Pancreas (tissue), 10 donors: Measurements from ENCODE around the gene TES. TPM values are rescaled to one million over a fixed set of nuclear protein-coding genes. Genes with fewer than 3 reads are reported as not detected.
A peak's percentile ranks its signal among the peaks of the same experiment; 100 is the strongest.

ENCODE experiments used
- ATAC-seq, 4 donors: fragments of 200-7000 bp; cut with Tn5 transposase; one replicate each; pipeline versions ENCODE4 v1.8.0 to v1.9.1; 2020; ENCODE audit warnings: mild to moderate bottlenecking in 4 of 4, moderate library complexity in 4 of 4
- DNase-seq, 6 donors: peaks; one replicate each; pipeline ENCODE4 v3.0.0-alpha.2; 2020
- FAIRE-seq: peaks from 2 replicates; lab custom pipeline; 2012; peaks lifted over from hg19 to GRCh38; lab: Jason Lieb, UNC
- H3K27ac ChIP-seq, 4 donors: fragments of 200-600 bp; sonication (generic); 1 replicate in 3 of 4; 2 replicates in 1 of 4; pipeline versions ENCODE4 v1.5.0 to v1.8.0; 2020
- H3K27me3 ChIP-seq, 4 donors: fragments of 200-600 bp; one replicate each; pipeline ENCODE4 v1.8.0; 2021
- H3K36me3 ChIP-seq, 3 donors: fragments of 200-600 bp; sonication (generic) in 1 of 3; one replicate each; pipeline versions ENCODE4 v1.5.0 to v1.8.0; 2020 to 2021
- H3K4me1 ChIP-seq, 3 donors: fragments of 200-600 bp; one replicate each; pipeline ENCODE4 v1.8.0; 2021
- H3K4me3 ChIP-seq, 4 donors: fragments of 200-600 bp; sonication (generic) in 2 of 4; one replicate each; pipeline versions ENCODE4 v1.5.0 to v1.8.0; 2020 to 2021
- H3K9me3 ChIP-seq, 4 donors: fragments of 200-600 bp; one replicate each; pipeline ENCODE4 v1.8.0; 2021
- CTCF ChIP-seq, 4 donors: fragments of 200-600 bp; sonication (generic) in 3 of 4; IDR thresholded peaks; one replicate each; pipeline versions ENCODE4 v1.5.0 to v1.8.0; 2021; ENCODE audit warnings: antibody characterized with exemption in 4 of 4
- WGBS, 2 donors: extraction: QIAGEN DNeasy Blood & Tissue Kit; methylation state at CpG; one replicate each; pipeline ENCODE4 v1.1.7; 2013; 5-methylcytosine and 5-hydroxymethylcytosine counted together
- intact Hi-C, 3 donors: fragments of 100-400 bp; cut with DNase I; formaldehyde crosslinking; loops; one replicate each; pipeline versions ENCODE4 v1.11.1 to v1.14.2; 2022
- polyA plus RNA-seq, 2 donors: library from polyadenylated mRNA; stranded (reverse); fragments of 200-250 nt; gene quantifications; one replicate each; pipeline ENCODE4 v1.2.3, GENCODE V29; 2013
- total RNA-seq, 6 donors: library from RNA; stranded (reverse); fragmentation: NEBNext Ultra II Directional in 4 of 6; extraction: Animal tissue kit (Norgen Biotek cat#: 25700) in 4 of 6; gene quantifications; one replicate each; pipeline versions ENCODE4 v1.2.1 to v1.2.4, GENCODE V29; 2021 to 2023
- donor health status: healthy with polysubstance abuse.
- donor health status: DM: no; HTN: no; CAD: no; lungs with moderate emphysema.
- donor health status: DM: no; HTN: no; CAD: no.
- donor health status: control.
- donor health status: control.
- donor health status: Bipolar disorder and iron deficiency.
- donor health status: DM: yes; HTN: yes; CAD: no.
- donor health status: DM: no; HTN: no; CAD: no.
- donor health status: DM: no; HTN: no; CAD: no.
- donor health status: DM: yes; HTN: yes; CAD: no.

The TES gene
- total and polyA plus RNA-seq, 8 donors: 10.6 to 37.0 (median 20.0) TPM

GRCh38 chr7:116218051-116218645 lies 7.8 kb downstream of the TES start:
- ATAC-seq: peak; percentile 55 to 78 (median 76)
- H3K27ac ChIP-seq: peak overlapping the region in 1 of 4 donors; percentile 20
- no peaks in the 10 kb centered on the region for H3K27me3 ChIP-seq
- TF ChIP-seq CTCF (IDR thresholded peaks at IDR 0.05): no peak
- peak in 2 of 6 donors; percentile 15 to 30 for DNase-seq
- intact Hi-C loops: no loop called here
- no peaks in the 10 kb centered on the region for H3K9me3 ChIP-seq
- peaks cover 6 to 44% (median 28%) of the 10 kb centered on the region in 3 donors for H3K4me1 ChIP-seq
- no peaks in the 10 kb centered on the region for H3K36me3 ChIP-seq
- 24 to 26% methylated on average over 4 of the region's 4 CpGs for WGBS, 2 donors
- H3K4me3 ChIP-seq: no peak overlapping the region
- no peak for FAIRE-seq

- ATAC-seq (no peak), FAIRE-seq (no peak), DNase-seq (no peak)
- H3K36me3 ChIP-seq: no peaks in the 10 kb centered on the region
- H3K27me3 ChIP-seq: no peaks in the 10 kb centered on the region
- H3K4me3 ChIP-seq: no peak overlapping the region
- TF ChIP-seq CTCF (IDR thresholded peaks at IDR 0.05): no peak
- no peaks in the 10 kb centered on the region for H3K9me3 ChIP-seq
- WGBS, 2 donors: 57 to 59% methylated on average over 1 of the region's 1 CpG
- no peak overlapping the region for H3K27ac ChIP-seq
- intact Hi-C loops: no loop called here
- H3K4me1 ChIP-seq: peaks cover 6 to 44% (median 30%) of the 10 kb centered on the region in 3 donors
Observed at GRCh38 chr7:116218747-116219146, 8.4 kb downstream of the TES start.

GRCh38 chr7:116219288-116219687 lies 8.9 kb downstream of the TES start:
- ATAC-seq (peak in 2 of 4 donors; percentile 11 to 33), FAIRE-seq (no peak), DNase-seq (no peak)
- H3K36me3 ChIP-seq: no peaks in the 10 kb centered on the region
- intact Hi-C loops: no loop called here
- H3K9me3 ChIP-seq: no peaks in the 10 kb centered on the region
- no peak overlapping the region for H3K4me3 ChIP-seq
- H3K27me3 ChIP-seq: no peaks in the 10 kb centered on the region
- H3K4me1 ChIP-seq: peaks cover 6 to 42% (median 30%) of the 10 kb centered on the region in 3 donors
- no peak for TF ChIP-seq CTCF (IDR thresholded peaks at IDR 0.05)
- H3K27ac ChIP-seq: no peak overlapping the region

GRCh38 chr7:116219834-116220233 lies 9.5 kb downstream of the TES start:
- no peak for FAIRE-seq
- H3K4me1 ChIP-seq: peaks cover 6 to 39% (median 30%) of the 10 kb centered on the region in 3 donors

More at GRCh38 chr7:116219834-116220233, 9.5 kb downstream of the TES start:
- TF ChIP-seq CTCF (IDR thresholded peaks at IDR 0.05): no peak
- no peaks in the 10 kb centered on the region for H3K9me3 ChIP-seq
- no peak for ATAC-seq
- no peak overlapping the region for H3K4me3 ChIP-seq
- 81 to 89% methylated on average over 4 of the region's 4 CpGs for WGBS, 2 donors
- H3K27me3 ChIP-seq: no peaks in the 10 kb centered on the region
- intact Hi-C loops: no loop called here
- H3K36me3 ChIP-seq: no peaks in the 10 kb centered on the region
- H3K27ac ChIP-seq: no peak overlapping the region
- no peak for DNase-seq
